Choroid plexus epithelial cell (primary cell): ENCODE measurements around the gene RBBP7.

Experiments used
- DNase-seq: peaks from one replicate; pipeline ENCODE4 v3.0.0-alpha.2; 2010; ENCODE audit warnings: low read depth
- H3K4me3 ChIP-seq: 2 replicates; pipeline ENCODE4 v1.5.1; 2011; ENCODE audit warnings: low read depth, mild to moderate bottlenecking, control low read depth, low read length, moderate library complexity
- TF ChIP-seq, protein P1 (sequence below): conservative IDR thresholded peaks from 2 replicates; pipeline ENCODE4 v1.5.1; 2011; ENCODE audit warnings: low read depth, mild to moderate bottlenecking, control low read depth, inconsistent platforms, low read length, moderate library complexity

RBBP7 gene

GRCh38 chrX:16852617-16853179, 17.5 kb downstream of the RBBP7 start:
- TF ChIP-seq, protein P1, sequence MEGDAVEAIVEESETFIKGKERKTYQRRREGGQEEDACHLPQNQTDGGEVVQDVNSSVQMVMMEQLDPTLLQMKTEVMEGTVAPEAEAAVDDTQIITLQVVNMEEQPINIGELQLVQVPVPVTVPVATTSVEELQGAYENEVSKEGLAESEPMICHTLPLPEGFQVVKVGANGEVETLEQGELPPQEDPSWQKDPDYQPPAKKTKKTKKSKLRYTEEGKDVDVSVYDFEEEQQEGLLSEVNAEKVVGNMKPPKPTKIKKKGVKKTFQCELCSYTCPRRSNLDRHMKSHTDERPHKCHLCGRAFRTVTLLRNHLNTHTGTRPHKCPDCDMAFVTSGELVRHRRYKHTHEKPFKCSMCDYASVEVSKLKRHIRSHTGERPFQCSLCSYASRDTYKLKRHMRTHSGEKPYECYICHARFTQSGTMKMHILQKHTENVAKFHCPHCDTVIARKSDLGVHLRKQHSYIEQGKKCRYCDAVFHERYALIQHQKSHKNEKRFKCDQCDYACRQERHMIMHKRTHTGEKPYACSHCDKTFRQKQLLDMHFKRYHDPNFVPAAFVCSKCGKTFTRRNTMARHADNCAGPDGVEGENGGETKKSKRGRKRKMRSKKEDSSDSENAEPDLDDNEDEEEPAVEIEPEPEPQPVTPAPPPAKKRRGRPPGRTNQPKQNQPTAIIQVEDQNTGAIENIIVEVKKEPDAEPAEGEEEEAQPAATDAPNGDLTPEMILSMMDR, result no peak
- DNase-seq, result no peak
- no peak overlapping the region for H3K4me3 ChIP-seq

GRCh38 chrX:16851827-16852226, 18.3 kb downstream of the RBBP7 start:
- TF ChIP-seq, protein P1, result no peak
- no peak overlapping the region for H3K4me3 ChIP-seq
- no peak for DNase-seq

- TF ChIP-seq, protein P1, result no peak
- H3K4me3 ChIP-seq, result no peak overlapping the region
- peak; percentile 72 for DNase-seq
These were observed 18.7 kb downstream of the RBBP7 start for GRCh38 chrX:16851421-16851820.

- TF ChIP-seq, protein P1, result no peak
- DNase-seq, result no peak
- no peak overlapping the region for H3K4me3 ChIP-seq
These were observed 21.6 kb downstream of the RBBP7 start for GRCh38 chrX:16848541-16848940.

DNA sequence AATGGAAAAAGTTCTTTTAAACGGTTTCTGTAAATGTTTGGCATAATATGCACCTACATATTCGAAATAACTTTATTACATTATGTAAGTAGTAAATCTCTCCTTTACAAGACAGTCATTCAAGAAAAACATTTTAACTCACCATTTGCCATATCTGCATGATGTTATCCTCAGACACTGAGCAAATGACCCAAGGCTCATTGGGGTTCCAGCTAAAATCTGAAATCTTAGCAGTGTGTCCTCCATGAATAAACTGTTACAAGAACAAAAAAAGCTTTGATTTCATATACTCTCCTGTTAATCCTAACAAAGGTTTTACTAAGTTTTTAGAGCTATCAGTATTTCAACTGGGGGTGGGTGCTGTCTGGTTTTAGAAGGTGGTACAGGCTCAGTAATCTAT, 24.5 kb downstream of the RBBP7 start:
- TF ChIP-seq, protein P1, result no peak
- no peak overlapping the region for H3K4me3 ChIP-seq
- no peak for DNase-seq

- TF ChIP-seq, protein P1, result no peak
- no peak overlapping the region for H3K4me3 ChIP-seq
- no peak for DNase-seq
These were observed 26.8 kb downstream of the RBBP7 start for GRCh38 chrX:16843208-16843909.

- no peak overlapping the region for H3K4me3 ChIP-seq
- TF ChIP-seq, protein P1, result no peak
- DNase-seq, result no peak
These were observed 27.5 kb downstream of the RBBP7 start for GRCh38 chrX:16842684-16843083.
